A549 (cell line): ENCODE data around the gene IGFBP5. TPM values are rescaled to one million over a fixed set of nuclear protein-coding genes. Genes with fewer than 3 reads are reported as not detected.

Experiments
- ATAC-seq, 2 experiments: fragments of 200-7000 bp in 1 of 2; fragments of >200 bp in 1 of 2; cut with Nextera tagmentation in 1 of 2; cut with Tn5 transposase in 1 of 2; 3 replicates each; pipeline versions ENCODE4 v1.8.0 to v1.9.1; 2018 to 2020; ENCODE audit warnings: mild to moderate bottlenecking in 1 of 2, moderate library complexity in 1 of 2
- CTCF ChIA-PET: fragments of 300-600 bp; sonication (Branson Sonifier 250); formaldehyde crosslinking; extraction: SDS; loops from one replicate; lab custom pipeline; 2021; ENCODE audit warnings: antibody characterized with exemption, inconsistent platforms; lab: Yijun Ruan, JAX
- POLR2A ChIA-PET: fragments of 350-600 bp; formaldehyde crosslinking; extraction: SDS; loops from one replicate; lab custom pipeline; 2021; ENCODE audit warnings: antibody characterized with exemption, inconsistent platforms; lab: Yijun Ruan, JAX
- DNase-seq, 2 experiments: peaks; one replicate each; pipeline versions ENCODE4 v3.0.0 to v3.0.0-alpha.2; 2011 to 2016; ENCODE audit warnings: low read depth in 1 of 2, low spot score in 1 of 2
- FAIRE-seq: peaks from 2 replicates; lab custom pipeline; 2011; peaks lifted over from hg19 to GRCh38; lab: Jason Lieb, UNC
- H3K27ac ChIP-seq, 2 experiments: fragments of >200 bp; sonication (Bioruptor Twin); formaldehyde crosslinking; 3 replicates each; pipeline ENCODE4 v1.5.1; 2016 to 2017
- H3K4me1 ChIP-seq: fragments of >200 bp; sonication (Bioruptor Twin); formaldehyde crosslinking; 3 replicates; pipeline ENCODE4 v1.6.1; 2016
- H3K4me2 ChIP-seq: fragments of >200 bp; sonication (Bioruptor Twin); formaldehyde crosslinking; 3 replicates; pipeline ENCODE4 v1.6.1; 2016
- H3K4me3 ChIP-seq: fragments of >200 bp; sonication (Bioruptor Twin); formaldehyde crosslinking; 3 replicates; pipeline ENCODE4 v1.5.1; 2016
- H3K9me3 ChIP-seq: fragments of >200 bp; sonication (Bioruptor Twin); formaldehyde crosslinking; 3 replicates; pipeline ENCODE4 v1.6.1; 2016
- CBX8 ChIP-seq: fragments of 200-600 bp; sonication (generic); IDR thresholded peaks from 2 replicates; pipeline ENCODE4 v1.6.1; 2016
- CHD2 ChIP-seq: fragments of 150-350 bp; IDR thresholded peaks from 2 replicates; pipeline ENCODE4 v1.6.1; 2014; ENCODE audit warnings: low read length; ENCODE audit not compliant: partially characterized antibody
- EHMT2 ChIP-seq: fragments of 200-600 bp; sonication (generic); IDR thresholded peaks from 2 replicates; pipeline ENCODE4 v1.6.1; 2016; ENCODE audit warnings: antibody characterized with exemption, low read depth, mild to moderate bottlenecking, moderate library complexity
- EP300 ChIP-seq, 2 experiments: fragments of >200 bp; sonication (Bioruptor Twin); formaldehyde crosslinking; IDR thresholded peaks; 2 replicates in 1 of 2; 3 replicates in 1 of 2; pipeline ENCODE4 v1.6.1; 2016 to 2017
- ESRRA ChIP-seq: fragments of 150-350 bp; IDR thresholded peaks from 2 replicates; pipeline ENCODE4 v1.6.1; 2014; ENCODE audit warnings: mild to moderate bottlenecking, low read length, borderline replicate concordance
- FOSL2 ChIP-seq, 2 experiments: fragments of 450-650 bp in 1 of 2; fragments of >200 bp in 1 of 2; sonication (Bioruptor Twin) in 1 of 2; formaldehyde crosslinking; IDR thresholded peaks; 2 replicates each; pipeline versions ENCODE4 v1.5.0 to v1.6.1; 2016 to 2020; ENCODE audit warnings: mild to moderate bottlenecking in 1 of 2, moderate library complexity in 1 of 2
- GATA3 ChIP-seq: IDR thresholded peaks from 2 replicates; pipeline ENCODE4 v1.6.1; 2012; ENCODE audit warnings: borderline replicate concordance
- HDAC2 ChIP-seq: fragments of 200-600 bp; sonication (generic); IDR thresholded peaks from 2 replicates; pipeline ENCODE4 v1.6.1; 2016
- HOXB13 ChIP-seq: fragments of 250-450 bp; sonication (Bioruptor Pico); IDR thresholded peaks from 2 replicates; pipeline ENCODE4 v1.5.0; 2020; ENCODE audit warnings: low read depth, mild to moderate bottlenecking, moderate library complexity
- JUNB ChIP-seq: fragments of >200 bp; sonication (Bioruptor Twin); formaldehyde crosslinking; IDR thresholded peaks from 2 replicates; pipeline ENCODE4 v1.6.1; 2016
- KDM1A ChIP-seq: fragments of 200-600 bp; sonication (generic); IDR thresholded peaks from 2 replicates; pipeline ENCODE4 v1.6.1; 2016; ENCODE audit warnings: low read depth, mild to moderate bottlenecking
- MAZ ChIP-seq: fragments of 150-350 bp; IDR thresholded peaks from 2 replicates; pipeline ENCODE4 v1.6.1; 2014; ENCODE audit warnings: antibody characterized with exemption, low read depth, low read length, borderline replicate concordance
- NFE2L2 ChIP-seq: fragments of 150-350 bp; conservative IDR thresholded peaks from 2 replicates; pipeline ENCODE4 v1.6.1; 2014; ENCODE audit warnings: low read length
- NPAS2 ChIP-seq: fragments of 250-450 bp; sonication (Bioruptor Pico); IDR thresholded peaks from 2 replicates; pipeline ENCODE4 v1.8.0; 2022; ENCODE audit warnings: mild to moderate bottlenecking, moderate library complexity, borderline replicate concordance
- NR3C1 ChIP-seq: fragments of >200 bp; sonication (Bioruptor Twin); formaldehyde crosslinking; IDR thresholded peaks from 3 replicates; pipeline ENCODE4 v1.6.1; 2017
- PHF8 ChIP-seq: fragments of 200-600 bp; sonication (generic); IDR thresholded peaks from 2 replicates; pipeline ENCODE4 v1.6.1; 2016; ENCODE audit warnings: low read depth, mild to moderate bottlenecking, antibody characterized with exemption, moderate library complexity, borderline replicate concordance
- POLR2A ChIP-seq: IDR thresholded peaks from 2 replicates; pipeline ENCODE4 v1.6.1; 2012; ENCODE audit warnings: mild to moderate bottlenecking, low read length
- RAD21 ChIP-seq, 2 experiments: fragments of >200 bp in 1 of 2; sonication (Bioruptor Twin) in 1 of 2; formaldehyde crosslinking in 1 of 2; IDR thresholded peaks in 1 of 2; conservative IDR thresholded peaks in 1 of 2; 2 replicates in 1 of 2; 3 replicates in 1 of 2; pipeline ENCODE4 v1.6.1; 2012 to 2018; ENCODE audit warnings: inconsistent platforms in 1 of 2
- RNF2 ChIP-seq: fragments of 200-600 bp; sonication (generic); IDR thresholded peaks from 2 replicates; pipeline ENCODE4 v1.6.1; 2016; ENCODE audit warnings: low read depth, mild to moderate bottlenecking, antibody characterized with exemption, moderate library complexity, borderline replicate concordance
- TFCP2L1 ChIP-seq: fragments of 250-450 bp; sonication (Bioruptor Pico); IDR thresholded peaks from 2 replicates; pipeline ENCODE4 v1.5.0; 2021; ENCODE audit warnings: mild to moderate bottlenecking
- TP53 ChIP-seq: fragments of 250-450 bp; sonication (Bioruptor Pico); IDR thresholded peaks from 2 replicates; pipeline ENCODE4 v1.5.0; 2021; ENCODE audit warnings: mild to moderate bottlenecking, moderate library complexity
- ZC3H11A ChIP-seq: fragments of 450-650 bp; IDR thresholded peaks from 2 replicates; pipeline ENCODE4 v1.6.1; 2014; ENCODE audit warnings: antibody characterized with exemption, mild to moderate bottlenecking
- WGBS: methylation state at CpG from one replicate; pipeline ENCODE4 v1.1.6; 2017; ENCODE audit errors: missing lambda C conversion rate; 5-methylcytosine and 5-hydroxymethylcytosine counted together
- polyA plus RNA-seq, 4 experiments: library from polyadenylated mRNA; depleted of rRNA in 3 of 4; stranded (reverse); fragments of >200 nt; fragmentation: RNase III in 1 of 4; extraction: RNeasy Plus Mini Kit Qiagen cat#74134 plus additional on column Dnase treatment in 1 of 4; gene quantifications; 2 replicates in 3 of 4; 3 replicates in 1 of 4; pipeline ENCODE4 v1.2.3, GENCODE V29; 2011 to 2017
- TF ChIP-seq, protein P1 (sequence below): IDR thresholded peaks from 2 replicates; pipeline ENCODE4 v1.6.1; 2012
- TF ChIP-seq, protein P2 (sequence below): fragments of 450-650 bp; IDR thresholded peaks from 2 replicates; pipeline ENCODE4 v1.6.1; 2014; ENCODE audit warnings: antibody characterized with exemption
- TF ChIP-seq, protein P3 (sequence below): fragments of >200 bp; sonication (Bioruptor Twin); formaldehyde crosslinking; IDR thresholded peaks from 2 replicates; pipeline ENCODE4 v1.6.1; 2016
- TF ChIP-seq, protein P4 (sequence below): fragments of >200 bp; sonication (Bioruptor Twin); formaldehyde crosslinking; IDR thresholded peaks from 3 replicates; pipeline ENCODE4 v1.5.1; 2016

The IGFBP5 gene
- polyA plus RNA-seq, 2 of the 4 experiments (the other 2 are of a cell fraction) = 0.23 to 0.97 TPM

DNA sequence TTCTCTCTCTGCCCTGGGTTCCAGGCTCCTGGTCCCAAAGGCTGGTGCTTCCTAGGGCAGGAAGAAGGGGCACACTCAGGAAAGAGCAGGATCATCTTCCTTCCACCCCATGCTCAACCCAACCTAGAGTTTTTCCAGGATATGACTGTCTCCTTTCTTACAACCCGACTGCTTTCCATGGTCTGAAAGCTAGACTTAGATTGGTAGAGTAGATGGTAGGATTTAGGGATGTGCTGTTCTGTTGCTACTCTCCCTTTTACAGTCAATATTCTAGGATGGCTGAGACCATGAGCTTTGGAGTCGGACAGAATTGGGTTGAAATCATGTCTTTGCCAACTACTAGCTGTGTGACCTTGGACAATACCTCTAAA is 45.9 kb upstream of the IGFBP5 start:
- no peak overlapping the region for H3K27ac ChIP-seq
- no peak for FAIRE-seq
- TF ChIP-seq HOXB13 = no peak
- no peak for TF ChIP-seq JUNB
- TF ChIP-seq CHD2 = no peak
- TF ChIP-seq, protein P1, sequence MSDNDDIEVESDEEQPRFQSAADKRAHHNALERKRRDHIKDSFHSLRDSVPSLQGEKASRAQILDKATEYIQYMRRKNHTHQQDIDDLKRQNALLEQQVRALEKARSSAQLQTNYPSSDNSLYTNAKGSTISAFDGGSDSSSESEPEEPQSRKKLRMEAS = no peak
- TF ChIP-seq GATA3 = no peak
- TF ChIP-seq PHF8 = no peak
- TF ChIP-seq, protein P2, sequence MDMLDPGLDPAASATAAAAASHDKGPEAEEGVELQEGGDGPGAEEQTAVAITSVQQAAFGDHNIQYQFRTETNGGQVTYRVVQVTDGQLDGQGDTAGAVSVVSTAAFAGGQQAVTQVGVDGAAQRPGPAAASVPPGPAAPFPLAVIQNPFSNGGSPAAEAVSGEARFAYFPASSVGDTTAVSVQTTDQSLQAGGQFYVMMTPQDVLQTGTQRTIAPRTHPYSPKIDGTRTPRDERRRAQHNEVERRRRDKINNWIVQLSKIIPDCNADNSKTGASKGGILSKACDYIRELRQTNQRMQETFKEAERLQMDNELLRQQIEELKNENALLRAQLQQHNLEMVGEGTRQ = no peak
- no peak for TF ChIP-seq HDAC2
- no peak for TF ChIP-seq KDM1A
- no peak for TF ChIP-seq MAZ
- CTCF ChIA-PET = no interaction called here
- no peak for DNase-seq
- no peak for ATAC-seq
- no peak overlapping the region for H3K4me3 ChIP-seq
- H3K9me3 ChIP-seq = no peaks in the 10 kb centered on the region
- no peak overlapping the region for H3K4me2 ChIP-seq
- 5% methylated on average over 2 of the region's 2 CpGs for WGBS
- POLR2A ChIA-PET = no interaction called here
- no peaks in the 10 kb centered on the region for H3K4me1 ChIP-seq

DNA sequence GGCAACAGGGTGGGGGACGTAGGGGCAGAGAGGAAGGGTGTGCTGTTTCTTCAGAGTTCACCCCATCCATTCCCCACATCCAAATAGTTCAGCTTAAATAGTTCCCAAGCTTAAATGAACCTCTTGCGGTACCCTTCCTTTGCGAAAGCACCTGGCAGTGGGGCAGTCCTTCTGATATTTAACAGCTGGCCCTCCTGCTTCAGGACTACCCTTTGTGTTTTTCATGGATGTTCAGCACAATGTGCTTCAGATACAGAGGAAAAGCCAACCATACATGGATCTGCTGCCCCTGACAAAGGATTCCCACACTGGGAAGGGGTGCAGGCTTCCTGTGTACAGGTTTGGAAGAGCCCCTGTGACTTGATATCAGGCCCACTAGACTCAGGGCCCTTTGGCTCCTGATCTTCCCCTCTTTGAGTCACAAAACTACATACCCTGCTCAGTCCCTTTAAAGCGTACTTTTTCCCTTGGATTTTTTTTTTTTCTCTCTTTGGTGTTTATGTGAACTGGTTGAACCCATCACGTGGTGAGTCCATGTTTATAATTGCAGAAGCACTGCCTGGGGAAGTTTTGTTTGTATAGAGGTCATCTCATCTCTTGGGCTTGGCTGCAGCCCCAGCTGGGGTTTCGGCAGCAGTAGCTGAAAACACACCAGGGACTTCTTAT is 45.3 kb upstream of the IGFBP5 start:
- no peaks in the 10 kb centered on the region for H3K9me3 ChIP-seq
- FAIRE-seq (no peak), ATAC-seq (no peak), DNase-seq (no peak)
- H3K4me3 ChIP-seq = no peak overlapping the region
- H3K4me1 ChIP-seq = no peaks in the 10 kb centered on the region
- ChIA-PET POLR2A (no interaction called here), CTCF (no interaction called here)
- 40% methylated on average over 6 of the region's 6 CpGs for WGBS
- H3K27ac ChIP-seq = no peak overlapping the region
- no peak for TF ChIP-seq CBX8
- no peak for TF ChIP-seq FOSL2 (IDR thresholded peaks at IDR 0.05)
- TF ChIP-seq FOSL2 (CRISPR knock-in tag; IDR thresholded peaks at IDR 0.05) = no peak
- TF ChIP-seq EHMT2 = no peak
- TF ChIP-seq NFE2L2 = no peak
- no peak for TF ChIP-seq TFCP2L1 (CRISPR knock-in tag)
- TF ChIP-seq PHF8 = no peak
- TF ChIP-seq POLR2A = no peak
- H3K4me2 ChIP-seq = no peak overlapping the region

DNA sequence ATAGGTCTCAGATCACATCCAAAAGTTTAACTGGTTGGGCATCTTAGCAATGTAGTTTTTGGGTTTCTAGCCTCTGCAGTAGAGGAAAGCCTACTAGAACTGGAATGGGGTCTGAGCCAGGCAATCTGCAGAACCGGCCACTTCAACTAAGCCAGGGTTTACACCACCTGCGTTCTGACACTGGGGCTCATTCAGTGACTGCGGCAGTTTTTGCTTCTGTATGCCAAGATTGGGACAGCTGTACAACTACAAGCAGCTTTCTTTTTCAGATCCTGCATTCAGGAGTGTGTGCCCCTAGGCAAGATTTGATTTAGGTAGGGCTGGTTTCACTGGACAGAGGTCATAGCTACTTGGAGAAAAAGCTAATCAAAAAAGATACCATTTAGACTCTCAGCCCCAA is 43.7 kb upstream of the IGFBP5 start:
- ATAC-seq = no peak
- WGBS = 56% methylated on average over 3 of the region's 3 CpGs
- no peak for DNase-seq
- Histone ChIP-seq H3K9me3 (no peaks in the 10 kb centered on the region), H3K4me1 (no peaks in the 10 kb centered on the region), H3K4me3 (no peak overlapping the region), H3K27ac (no peak overlapping the region), H3K4me2 (no peak overlapping the region)
- no peak for FAIRE-seq
- TF ChIP-seq NPAS2 (CRISPR knock-in tag) (no peak), RAD21 (conservative IDR thresholded peaks at IDR 0.05 in 1 of 2, IDR thresholded peaks at IDR 0.05 in 1 of 2) (no peak), RNF2 (no peak), TFCP2L1 (CRISPR knock-in tag) (no peak), GATA3 (no peak), TP53 (CRISPR knock-in tag) (no peak), ZC3H11A (no peak), JUNB (no peak)
- POLR2A ChIA-PET = no interaction called here
- CTCF ChIA-PET = no interaction called here

DNA sequence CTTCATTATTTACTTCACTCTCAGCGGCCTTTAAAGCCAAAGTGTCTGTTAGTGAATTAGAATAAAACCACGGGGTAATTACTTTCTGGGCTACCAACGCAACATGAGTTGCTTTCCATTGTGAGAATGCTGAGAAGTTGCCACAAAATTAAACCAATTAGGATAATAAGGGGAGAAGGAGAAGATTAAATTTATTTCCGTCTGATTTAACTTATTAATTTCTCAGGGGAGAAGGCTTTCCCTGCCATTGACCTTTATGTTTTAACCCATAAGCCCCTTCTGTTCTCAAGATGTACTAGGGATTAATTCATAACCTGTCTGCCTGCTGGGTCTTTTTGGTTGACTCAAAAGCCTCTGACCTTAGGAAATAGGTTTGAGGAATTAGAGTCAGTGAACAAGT is 42.3 kb upstream of the IGFBP5 start:
- WGBS = 21% methylated on average over 4 of the region's 4 CpGs
- Histone ChIP-seq H3K4me2 (no peak overlapping the region), H3K9me3 (no peaks in the 10 kb centered on the region), H3K27ac (no peak overlapping the region), H3K4me1 (no peaks in the 10 kb centered on the region), H3K4me3 (no peak overlapping the region)
- TF ChIP-seq, protein P3, sequence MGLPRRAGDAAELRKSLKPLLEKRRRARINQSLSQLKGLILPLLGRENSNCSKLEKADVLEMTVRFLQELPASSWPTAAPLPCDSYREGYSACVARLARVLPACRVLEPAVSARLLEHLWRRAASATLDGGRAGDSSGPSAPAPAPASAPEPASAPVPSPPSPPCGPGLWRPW = no peak
- TF ChIP-seq MAZ = no peak
- TF ChIP-seq EHMT2 = no peak
- TF ChIP-seq EP300 (IDR thresholded peaks at IDR 0.05) = no peak
- TF ChIP-seq, protein P1 = no peak
- TF ChIP-seq NR3C1 = no peak
- TF ChIP-seq FOSL2 (IDR thresholded peaks at IDR 0.05) = no peak
- no peak for TF ChIP-seq FOSL2 (CRISPR knock-in tag; IDR thresholded peaks at IDR 0.05)
- TF ChIP-seq JUNB = no peak
- no peak for TF ChIP-seq NFE2L2
- TF ChIP-seq, protein P4, sequence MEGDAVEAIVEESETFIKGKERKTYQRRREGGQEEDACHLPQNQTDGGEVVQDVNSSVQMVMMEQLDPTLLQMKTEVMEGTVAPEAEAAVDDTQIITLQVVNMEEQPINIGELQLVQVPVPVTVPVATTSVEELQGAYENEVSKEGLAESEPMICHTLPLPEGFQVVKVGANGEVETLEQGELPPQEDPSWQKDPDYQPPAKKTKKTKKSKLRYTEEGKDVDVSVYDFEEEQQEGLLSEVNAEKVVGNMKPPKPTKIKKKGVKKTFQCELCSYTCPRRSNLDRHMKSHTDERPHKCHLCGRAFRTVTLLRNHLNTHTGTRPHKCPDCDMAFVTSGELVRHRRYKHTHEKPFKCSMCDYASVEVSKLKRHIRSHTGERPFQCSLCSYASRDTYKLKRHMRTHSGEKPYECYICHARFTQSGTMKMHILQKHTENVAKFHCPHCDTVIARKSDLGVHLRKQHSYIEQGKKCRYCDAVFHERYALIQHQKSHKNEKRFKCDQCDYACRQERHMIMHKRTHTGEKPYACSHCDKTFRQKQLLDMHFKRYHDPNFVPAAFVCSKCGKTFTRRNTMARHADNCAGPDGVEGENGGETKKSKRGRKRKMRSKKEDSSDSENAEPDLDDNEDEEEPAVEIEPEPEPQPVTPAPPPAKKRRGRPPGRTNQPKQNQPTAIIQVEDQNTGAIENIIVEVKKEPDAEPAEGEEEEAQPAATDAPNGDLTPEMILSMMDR = no peak
- no peak for TF ChIP-seq ESRRA
- CTCF ChIA-PET = no interaction called here
- DNase-seq = no peak
- FAIRE-seq = no peak
- no peak for ATAC-seq
- POLR2A ChIA-PET = no interaction called here
